Stimulated activated naive CD4-positive, alpha-beta T cell (primary cell): Measurements from ENCODE around the gene TSGA10.
"Not testable (repeated sequence)": the region's sequence is repeated elsewhere in the genome, so short reads cannot be mapped to it uniquely, and the experiment has no call there.

Experiments used
- DNase-seq, 6 experiments: peaks; one replicate each; lab custom pipeline; 2025; lab: John Stamatoyannopoulos, UW

Gene TSGA10

GRCh38 chr2:99067871-99068625, 86.7 kb downstream of the TSGA10 start:
- no peak for DNase-seq

GRCh38 chr2:99066075-99066958, 88.4 kb downstream of the TSGA10 start:
- peak in 4 of 6 experiments; percentile 21 to 54 (median 43) for DNase-seq

- not testable (repeated sequence) for DNase-seq
These were observed 105.6 kb downstream of the TSGA10 start for GRCh38 chr2:99049187-99049586.

- DNase-seq, result not testable (repeated sequence)
These were observed 113.9 kb downstream of the TSGA10 start for GRCh38 chr2:99040736-99041300.

GRCh38 chr2:99035920-99036319, 118.8 kb downstream of the TSGA10 start:
- DNase-seq, result no peak

GRCh38 chr2:99032786-99033185, 122.0 kb downstream of the TSGA10 start:
- DNase-seq, result no peak

GRCh38 chr2:99032001-99032400, 122.7 kb downstream of the TSGA10 start:
- no peak for DNase-seq

- DNase-seq, result no peak
These were observed 123.3 kb downstream of the TSGA10 start for GRCh38 chr2:99031481-99031880.

GRCh38 chr2:99028558-99028957, 126.2 kb downstream of the TSGA10 start:
- no peak for DNase-seq

- DNase-seq, result no peak
These were observed 126.9 kb downstream of the TSGA10 start for GRCh38 chr2:99027856-99028255.

GRCh38 chr2:99000708-99001107, 154.0 kb downstream of the TSGA10 start:
- DNase-seq, result no peak

GRCh38 chr2:98988695-98989094, 166.0 kb downstream of the TSGA10 start:
- not testable (repeated sequence) for DNase-seq

- DNase-seq, result no peak
These were observed 168.7 kb downstream of the TSGA10 start for GRCh38 chr2:98985905-98986666.

- no peak for DNase-seq
These were observed 179.1 kb downstream of the TSGA10 start for GRCh38 chr2:98975611-98976010.

- DNase-seq, result no peak
These were observed 182.1 kb downstream of the TSGA10 start for GRCh38 chr2:98972582-98973167.

GRCh38 chr2:98959810-98960507, 194.8 kb downstream of the TSGA10 start:
- no peak for DNase-seq

- no peak for DNase-seq
These were observed 201.8 kb downstream of the TSGA10 start for GRCh38 chr2:98952966-98953365.

GRCh38 chr2:98948956-98949739, 205.6 kb downstream of the TSGA10 start:
- no peak for DNase-seq

GRCh38 chr2:98947554-98947953, 207.2 kb downstream of the TSGA10 start:
- DNase-seq, result no peak
